SK-N-SH treated with all-trans-retinoic acid at 6 μM for 48 hours (cell line): Measurements from ENCODE around the gene IFRD2.

Experiments used
- ATAC-seq: fragments of 200-7000 bp; cut with Tn5 transposase; 3 replicates; pipeline ENCODE4 v1.9.1; 2020; ENCODE audit warnings: mild to moderate bottlenecking, moderate library complexity
- ARNTL ChIP-seq: fragments of 450-650 bp; formaldehyde crosslinking; IDR thresholded peaks from 2 replicates; pipeline ENCODE4 v1.5.0; 2020; ENCODE audit warnings: low read depth, mild to moderate bottlenecking, moderate library complexity, borderline replicate concordance
- CSDC2 ChIP-seq: fragments of 250-450 bp; sonication (Bioruptor Pico); IDR thresholded peaks from 2 replicates; pipeline ENCODE4 v1.5.0; 2020; ENCODE audit warnings: mild to moderate bottlenecking, moderate library complexity
- GLIS3 ChIP-seq: fragments of 250-450 bp; sonication (Bioruptor Pico); IDR thresholded peaks from 2 replicates; pipeline ENCODE4 v1.5.0; 2020; ENCODE audit warnings: mild to moderate bottlenecking, moderate library complexity
- ISL1 ChIP-seq: fragments of 250-450 bp; sonication (Bioruptor Pico); IDR thresholded peaks from 2 replicates; pipeline ENCODE4 v2.1.2; 2022; ENCODE audit warnings: mild to moderate bottlenecking, moderate library complexity
- OSR1 ChIP-seq: fragments of 250-450 bp; sonication (Bioruptor Pico); IDR thresholded peaks from 2 replicates; pipeline ENCODE4 v1.8.0; 2022; ENCODE audit warnings: moderate library complexity, mild to moderate bottlenecking, inconsistent platforms
- PPARA ChIP-seq: fragments of 250-450 bp; sonication (Bioruptor Pico); IDR thresholded peaks from 2 replicates; pipeline ENCODE4 v1.5.0; 2020; ENCODE audit warnings: mild to moderate bottlenecking, borderline replicate concordance
- SNAI2 ChIP-seq: fragments of 250-450 bp; sonication (Bioruptor Pico); IDR thresholded peaks from 2 replicates; pipeline ENCODE4 v1.5.0; 2020; ENCODE audit warnings: mild to moderate bottlenecking, moderate library complexity
- TCF4 ChIP-seq: fragments of 250-450 bp; sonication (Bioruptor Pico); IDR thresholded peaks from 2 replicates; pipeline ENCODE4 v1.8.0; 2021; ENCODE audit warnings: mild to moderate bottlenecking, moderate library complexity, borderline replicate concordance
- TOX ChIP-seq: fragments of 250-450 bp; sonication (Bioruptor Pico); IDR thresholded peaks from 2 replicates; pipeline ENCODE4 v1.8.0; 2021; ENCODE audit warnings: mild to moderate bottlenecking, moderate library complexity, borderline replicate concordance
- ZC3H10 ChIP-seq: fragments of 250-450 bp; sonication (Bioruptor Pico); IDR thresholded peaks from 2 replicates; pipeline ENCODE4 v1.5.1; 2021; ENCODE audit warnings: mild to moderate bottlenecking, moderate library complexity
- ZFP3 ChIP-seq: fragments of 250-450 bp; sonication (Bioruptor Pico); IDR thresholded peaks from 2 replicates; pipeline ENCODE4 v1.5.0; 2020; ENCODE audit warnings: mild to moderate bottlenecking, moderate library complexity
- ZFP30 ChIP-seq: fragments of 450-650 bp; formaldehyde crosslinking; IDR thresholded peaks from 2 replicates; pipeline ENCODE4 v1.5.0; 2022; ENCODE audit warnings: mild to moderate bottlenecking, moderate library complexity
- ZNF565 ChIP-seq: fragments of 450-650 bp; formaldehyde crosslinking; conservative IDR thresholded peaks from 2 replicates; pipeline ENCODE4 v1.5.0; 2020; ENCODE audit warnings: low read depth, mild to moderate bottlenecking, moderate library complexity
- ZNF70 ChIP-seq: fragments of 450-650 bp; formaldehyde crosslinking; IDR thresholded peaks from 2 replicates; pipeline ENCODE4 v1.5.0; 2020; ENCODE audit warnings: mild to moderate bottlenecking, moderate library complexity
- TF ChIP-seq, protein P1 (sequence below): fragments of 250-450 bp; sonication (Bioruptor Pico); IDR thresholded peaks from 2 replicates; pipeline ENCODE4 v1.5.1; 2020; ENCODE audit warnings: low read depth, mild to moderate bottlenecking, moderate library complexity
- TF ChIP-seq, protein P2 (sequence below): fragments of 250-450 bp; sonication (Bioruptor Pico); IDR thresholded peaks from 2 replicates; pipeline ENCODE4 v1.5.1; 2021; ENCODE audit warnings: mild to moderate bottlenecking, moderate library complexity
- TF ChIP-seq, protein P3 (sequence below): fragments of 250-450 bp; sonication (Bioruptor Pico); IDR thresholded peaks from 2 replicates; pipeline ENCODE4 v1.8.0; 2020; ENCODE audit warnings: mild to moderate bottlenecking, moderate library complexity, borderline replicate concordance
- TF ChIP-seq, protein P4 (sequence below): fragments of 250-450 bp; sonication (Bioruptor Pico); IDR thresholded peaks from 2 replicates; pipeline ENCODE4 v1.8.0; 2021; ENCODE audit warnings: low read depth, mild to moderate bottlenecking, moderate library complexity, borderline replicate concordance

IFRD2 gene

DNA sequence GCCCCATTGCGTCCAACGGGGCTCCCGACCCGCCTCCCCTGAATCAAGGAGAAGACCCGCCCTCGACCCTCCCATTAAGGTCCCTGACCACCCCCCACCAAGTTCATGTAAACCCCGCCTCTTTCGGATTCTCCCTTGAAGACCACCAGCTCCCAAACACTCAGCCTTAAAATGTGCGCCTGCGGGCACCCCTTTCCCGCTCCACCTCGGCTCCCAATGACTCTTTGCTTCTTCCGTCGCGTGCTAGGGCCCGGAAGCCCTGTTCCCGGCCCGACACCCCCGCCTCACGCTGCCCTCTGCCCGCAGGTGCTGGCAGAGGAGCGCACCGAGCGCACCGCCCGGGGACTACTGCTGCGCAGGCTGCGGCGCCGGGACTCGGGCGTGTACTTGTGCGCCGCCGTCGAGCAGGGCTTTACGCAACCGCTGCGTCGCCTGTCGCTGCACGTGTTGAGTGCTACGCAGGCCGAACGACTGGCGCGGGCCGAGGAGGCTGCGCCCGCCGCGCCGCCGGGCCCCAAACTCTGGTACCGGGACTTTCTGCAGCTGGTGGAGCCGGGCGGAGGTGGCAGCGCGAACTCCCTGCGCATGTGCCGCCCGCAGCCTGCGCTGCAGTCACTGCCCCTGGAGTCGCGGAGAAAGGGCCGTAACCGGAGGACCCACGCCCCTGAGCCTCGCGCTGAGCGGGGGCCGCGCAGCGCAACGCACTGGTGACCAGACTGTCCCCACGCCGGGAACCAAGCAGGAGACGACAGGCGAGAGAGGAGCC, 16.1 kb downstream of the IFRD2 start:
- ATAC-seq: no peak
- TF ChIP-seq, protein P1, sequence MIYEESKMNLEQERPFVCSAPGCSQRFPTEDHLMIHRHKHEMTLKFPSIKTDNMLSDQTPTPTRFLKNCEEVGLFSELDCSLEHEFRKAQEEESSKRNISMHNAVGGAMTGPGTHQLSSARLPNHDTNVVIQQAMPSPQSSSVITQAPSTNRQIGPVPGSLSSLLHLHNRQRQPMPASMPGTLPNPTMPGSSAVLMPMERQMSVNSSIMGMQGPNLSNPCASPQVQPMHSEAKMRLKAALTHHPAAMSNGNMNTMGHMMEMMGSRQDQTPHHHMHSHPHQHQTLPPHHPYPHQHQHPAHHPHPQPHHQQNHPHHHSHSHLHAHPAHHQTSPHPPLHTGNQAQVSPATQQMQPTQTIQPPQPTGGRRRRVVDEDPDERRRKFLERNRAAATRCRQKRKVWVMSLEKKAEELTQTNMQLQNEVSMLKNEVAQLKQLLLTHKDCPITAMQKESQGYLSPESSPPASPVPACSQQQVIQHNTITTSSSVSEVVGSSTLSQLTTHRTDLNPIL (CRISPR knock-in tag): no peak
- TF ChIP-seq, protein P2, sequence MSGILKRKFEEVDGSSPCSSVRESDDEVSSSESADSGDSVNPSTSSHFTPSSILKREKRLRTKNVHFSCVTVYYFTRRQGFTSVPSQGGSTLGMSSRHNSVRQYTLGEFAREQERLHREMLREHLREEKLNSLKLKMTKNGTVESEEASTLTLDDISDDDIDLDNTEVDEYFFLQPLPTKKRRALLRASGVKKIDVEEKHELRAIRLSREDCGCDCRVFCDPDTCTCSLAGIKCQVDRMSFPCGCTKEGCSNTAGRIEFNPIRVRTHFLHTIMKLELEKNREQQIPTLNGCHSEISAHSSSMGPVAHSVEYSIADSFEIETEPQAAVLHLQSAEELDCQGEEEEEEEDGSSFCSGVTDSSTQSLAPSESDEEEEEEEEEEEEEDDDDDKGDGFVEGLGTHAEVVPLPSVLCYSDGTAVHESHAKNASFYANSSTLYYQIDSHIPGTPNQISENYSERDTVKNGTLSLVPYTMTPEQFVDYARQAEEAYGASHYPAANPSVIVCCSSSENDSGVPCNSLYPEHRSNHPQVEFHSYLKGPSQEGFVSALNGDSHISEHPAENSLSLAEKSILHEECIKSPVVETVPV (CRISPR knock-in tag): no peak
- TF ChIP-seq SNAI2 (no peak), ISL1 (CRISPR knock-in tag) (no peak), PPARA (CRISPR knock-in tag) (no peak), ZFP3 (no peak), ZNF565 (no peak), ZFP30 (CRISPR knock-in tag) (no peak), ZNF70 (CRISPR knock-in tag) (no peak), GLIS3 (CRISPR knock-in tag) (no peak), CSDC2 (CRISPR knock-in tag) (no peak), TCF4 (no peak), OSR1 (CRISPR knock-in tag) (no peak), ZC3H10 (CRISPR knock-in tag) (no peak), ARNTL (CRISPR knock-in tag) (no peak)
- TF ChIP-seq, protein P3, sequence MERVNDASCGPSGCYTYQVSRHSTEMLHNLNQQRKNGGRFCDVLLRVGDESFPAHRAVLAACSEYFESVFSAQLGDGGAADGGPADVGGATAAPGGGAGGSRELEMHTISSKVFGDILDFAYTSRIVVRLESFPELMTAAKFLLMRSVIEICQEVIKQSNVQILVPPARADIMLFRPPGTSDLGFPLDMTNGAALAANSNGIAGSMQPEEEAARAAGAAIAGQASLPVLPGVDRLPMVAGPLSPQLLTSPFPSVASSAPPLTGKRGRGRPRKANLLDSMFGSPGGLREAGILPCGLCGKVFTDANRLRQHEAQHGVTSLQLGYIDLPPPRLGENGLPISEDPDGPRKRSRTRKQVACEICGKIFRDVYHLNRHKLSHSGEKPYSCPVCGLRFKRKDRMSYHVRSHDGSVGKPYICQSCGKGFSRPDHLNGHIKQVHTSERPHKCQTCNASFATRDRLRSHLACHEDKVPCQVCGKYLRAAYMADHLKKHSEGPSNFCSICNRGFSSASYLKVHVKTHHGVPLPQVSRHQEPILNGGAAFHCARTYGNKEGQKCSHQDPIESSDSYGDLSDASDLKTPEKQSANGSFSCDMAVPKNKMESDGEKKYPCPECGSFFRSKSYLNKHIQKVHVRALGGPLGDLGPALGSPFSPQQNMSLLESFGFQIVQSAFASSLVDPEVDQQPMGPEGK: no peak

DNA sequence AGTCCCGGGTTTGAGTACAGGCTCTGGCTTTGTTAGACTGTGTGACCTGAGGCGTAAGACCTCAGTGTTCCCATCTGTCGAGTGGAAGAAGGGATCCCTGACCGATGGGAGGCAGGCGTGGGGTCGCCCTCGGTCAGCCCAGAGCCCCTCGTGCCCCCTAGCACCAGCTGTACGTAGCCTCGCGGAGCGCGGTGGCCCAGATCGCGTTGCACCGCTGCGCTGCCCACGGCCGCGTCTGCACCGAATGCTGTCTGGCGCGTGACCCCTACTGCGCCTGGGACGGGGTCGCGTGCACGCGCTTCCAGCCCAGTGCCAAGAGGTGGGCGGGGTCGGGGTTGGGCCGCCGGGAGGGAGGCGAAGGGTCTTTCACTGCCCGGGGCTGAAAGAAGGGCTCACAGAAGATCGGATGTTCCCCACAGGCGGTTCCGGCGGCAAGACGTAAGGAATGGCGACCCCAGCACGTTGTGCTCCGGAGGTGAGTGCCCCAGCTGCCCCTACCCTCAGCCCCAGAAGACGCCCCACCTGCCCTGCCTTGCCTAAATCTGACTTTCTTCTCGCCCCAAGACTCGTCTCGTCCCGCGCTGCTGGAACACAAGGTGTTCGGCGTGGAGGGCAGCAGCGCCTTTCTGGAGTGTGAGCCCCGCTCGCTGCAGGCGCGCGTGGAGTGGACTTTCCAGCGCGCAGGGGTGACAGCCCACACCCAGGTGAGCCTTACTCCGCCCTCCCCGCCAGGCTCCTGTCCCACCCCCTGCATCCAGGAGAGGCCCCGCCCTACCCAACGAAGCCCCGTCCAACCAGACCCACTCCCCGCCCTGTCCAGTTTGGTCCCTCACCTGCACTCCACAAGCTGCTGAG, 16.9 kb downstream of the IFRD2 start:
- TF ChIP-seq OSR1 (CRISPR knock-in tag): no peak
- no peak for TF ChIP-seq PPARA (CRISPR knock-in tag)
- TF ChIP-seq SNAI2: no peak
- TF ChIP-seq, protein P1 (CRISPR knock-in tag): no peak
- no peak for TF ChIP-seq CSDC2 (CRISPR knock-in tag)
- ATAC-seq: no peak

DNA sequence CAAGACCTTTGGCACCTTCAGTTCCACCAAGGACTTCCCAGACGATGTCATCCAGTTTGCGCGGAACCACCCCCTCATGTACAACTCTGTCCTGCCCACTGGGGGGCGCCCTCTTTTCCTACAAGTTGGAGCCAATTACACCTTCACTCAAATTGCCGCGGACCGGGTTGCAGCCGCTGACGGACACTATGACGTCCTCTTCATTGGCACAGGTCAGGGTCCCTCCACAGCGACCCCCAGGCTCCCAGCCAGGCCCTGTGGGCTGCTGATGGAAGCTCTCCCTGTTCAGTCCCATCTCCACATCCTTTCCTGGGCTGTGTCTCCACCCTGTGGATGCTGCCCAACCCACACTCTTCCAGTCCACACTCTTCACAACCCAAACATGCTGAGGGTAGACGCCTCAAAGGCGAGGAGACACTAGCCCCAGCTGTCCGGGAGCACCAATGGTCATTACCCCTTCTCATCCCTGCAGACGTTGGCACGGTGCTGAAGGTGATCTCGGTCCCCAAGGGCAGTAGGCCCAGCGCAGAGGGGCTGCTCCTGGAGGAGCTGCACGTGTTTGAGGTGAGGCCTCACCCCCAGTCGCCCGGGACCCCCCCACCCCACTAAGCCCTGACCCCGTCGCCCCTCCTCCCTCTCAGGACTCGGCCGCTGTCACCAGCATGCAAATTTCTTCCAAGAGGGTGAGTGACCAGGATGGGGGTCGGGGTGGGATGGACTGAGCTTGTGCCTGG, 17.7 kb downstream of the IFRD2 start:
- ATAC-seq: peak; percentile 64

More for the DNA sequence above, 17.7 kb downstream of the IFRD2 start:
- TF ChIP-seq, protein P4, sequence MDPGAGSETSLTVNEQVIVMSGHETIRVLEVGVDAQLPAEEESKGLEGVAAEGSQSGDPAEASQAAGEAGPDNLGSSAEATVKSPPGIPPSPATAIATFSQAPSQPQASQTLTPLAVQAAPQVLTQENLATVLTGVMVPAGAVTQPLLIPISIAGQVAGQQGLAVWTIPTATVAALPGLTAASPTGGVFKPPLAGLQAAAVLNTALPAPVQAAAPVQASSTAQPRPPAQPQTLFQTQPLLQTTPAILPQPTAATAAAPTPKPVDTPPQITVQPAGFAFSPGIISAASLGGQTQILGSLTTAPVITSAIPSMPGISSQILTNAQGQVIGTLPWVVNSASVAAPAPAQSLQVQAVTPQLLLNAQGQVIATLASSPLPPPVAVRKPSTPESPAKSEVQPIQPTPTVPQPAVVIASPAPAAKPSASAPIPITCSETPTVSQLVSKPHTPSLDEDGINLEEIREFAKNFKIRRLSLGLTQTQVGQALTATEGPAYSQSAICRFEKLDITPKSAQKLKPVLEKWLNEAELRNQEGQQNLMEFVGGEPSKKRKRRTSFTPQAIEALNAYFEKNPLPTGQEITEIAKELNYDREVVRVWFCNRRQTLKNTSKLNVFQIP (CRISPR knock-in tag): no peak
- TF ChIP-seq ZNF70 (CRISPR knock-in tag) (no peak), ZNF565 (no peak), ZFP3 (no peak), TOX (no peak)
